WTC11 (cell line): Measurements from ENCODE around the gene TCEANC2. TPM values are rescaled to one million over a fixed set of nuclear protein-coding genes. Genes with fewer than 3 reads are reported as not detected.

Experiments used
- ATAC-seq: fragments of 200-7000 bp; cut with Tn5 transposase; 2 replicates; pipeline ENCODE4 v1.10.0; 2021; ENCODE audit warnings: mild to moderate bottlenecking, moderate library complexity
- CTCF ChIA-PET: fragments of 300-600 bp; sonication (Branson Sonifier 250); formaldehyde crosslinking; loops from one replicate; lab custom pipeline; 2021; ENCODE audit warnings: antibody characterized with exemption; lab: Charles Lee
- POLR2A ChIA-PET: fragments of 350-600 bp; sonication (Branson Sonifier 250); formaldehyde crosslinking; loops from one replicate; lab custom pipeline; 2021; ENCODE audit warnings: antibody characterized with exemption; lab: Charles Lee
- DNase-seq: peaks from one replicate; pipeline ENCODE4 v3.0.0; 2021; ENCODE audit warnings: low spot score
- H3K27ac Mint-ChIP-seq: 2 replicates; pipeline ENCODE4 v1.8.0; 2021; ENCODE audit warnings: mixed read lengths
- H3K27me3 Mint-ChIP-seq: 2 replicates; pipeline ENCODE4 v1.8.0; 2021; ENCODE audit warnings: low read depth, mild to moderate bottlenecking, moderate library complexity, mixed read lengths
- H3K36me3 Mint-ChIP-seq: 2 replicates; pipeline ENCODE4 v1.8.0; 2021; ENCODE audit warnings: mixed read lengths
- H3K4me1 Mint-ChIP-seq: 2 replicates; pipeline ENCODE4 v1.8.0; 2022; ENCODE audit warnings: mixed read lengths
- H3K4me3 Mint-ChIP-seq: 2 replicates; pipeline ENCODE4 v1.8.0; 2021; ENCODE audit warnings: mild to moderate bottlenecking, moderate library complexity, mixed read lengths
- H3K9me3 Mint-ChIP-seq: 2 replicates; pipeline ENCODE4 v1.8.0; 2021; ENCODE audit warnings: mixed read lengths
- CBFB ChIP-seq: sonication (generic); formaldehyde crosslinking; IDR thresholded peaks from 2 replicates; pipeline ENCODE4 v1.8.1; 2022; ENCODE audit warnings: mild to moderate bottlenecking, low read depth, missing genetic modification reagents
- E2F1 ChIP-seq: sonication (generic); formaldehyde crosslinking; IDR thresholded peaks from 2 replicates; pipeline ENCODE4 v1.8.0; 2022; ENCODE audit warnings: mild to moderate bottlenecking, missing genetic modification reagents
- E2F4 ChIP-seq: sonication (generic); formaldehyde crosslinking; IDR thresholded peaks from 2 replicates; pipeline ENCODE4 v1.8.1; 2022; ENCODE audit warnings: low read depth, mild to moderate bottlenecking, moderate library complexity, missing genetic modification reagents, borderline replicate concordance
- ETV6 ChIP-seq: sonication (generic); formaldehyde crosslinking; IDR thresholded peaks from 2 replicates; pipeline ENCODE4 v1.8.1; 2022; ENCODE audit warnings: mild to moderate bottlenecking, missing genetic modification reagents
- FOXJ3 ChIP-seq: sonication (generic); formaldehyde crosslinking; IDR thresholded peaks from 2 replicates; pipeline ENCODE4 v1.9.0; 2021; ENCODE audit warnings: missing genetic modification reagents, mild to moderate bottlenecking, borderline replicate concordance
- FOXP4 ChIP-seq: sonication (generic); formaldehyde crosslinking; IDR thresholded peaks from 2 replicates; pipeline ENCODE4 v1.8.0; 2022; ENCODE audit warnings: mild to moderate bottlenecking, missing genetic modification reagents
- MAX ChIP-seq: sonication (generic); formaldehyde crosslinking; IDR thresholded peaks from 2 replicates; pipeline ENCODE4 v1.8.0; 2022; ENCODE audit warnings: mild to moderate bottlenecking, missing genetic modification reagents
- RELA ChIP-seq: sonication (generic); formaldehyde crosslinking; IDR thresholded peaks from 2 replicates; pipeline ENCODE4 v1.8.1; 2022; ENCODE audit warnings: missing genetic modification reagents, mild to moderate bottlenecking, borderline replicate concordance
- SMAD4 ChIP-seq: sonication (generic); formaldehyde crosslinking; IDR thresholded peaks from 2 replicates; pipeline ENCODE4 v1.8.0; 2022; ENCODE audit warnings: mild to moderate bottlenecking, missing genetic modification reagents
- SP1 ChIP-seq: sonication (generic); formaldehyde crosslinking; conservative IDR thresholded peaks from 2 replicates; pipeline ENCODE4 v1.8.1; 2022; ENCODE audit warnings: missing genetic modification reagents
- TEAD1 ChIP-seq: sonication (generic); formaldehyde crosslinking; IDR thresholded peaks from 2 replicates; pipeline ENCODE4 v1.8.0; 2022; ENCODE audit warnings: mild to moderate bottlenecking, missing genetic modification reagents
- USF2 ChIP-seq: sonication (generic); formaldehyde crosslinking; IDR thresholded peaks from 2 replicates; pipeline ENCODE4 v1.8.1; 2023; ENCODE audit warnings: mild to moderate bottlenecking, missing genetic modification reagents, moderate library complexity
- ZNF121 ChIP-seq: sonication (generic); formaldehyde crosslinking; IDR thresholded peaks from 2 replicates; pipeline ENCODE4 v1.8.0; 2023; ENCODE audit warnings: missing genetic modification reagents
- ZNF138 ChIP-seq: sonication (generic); formaldehyde crosslinking; conservative IDR thresholded peaks from 2 replicates; pipeline ENCODE4 v1.8.1; 2022; ENCODE audit warnings: mild to moderate bottlenecking, moderate library complexity, missing genetic modification reagents
- ZNF263 ChIP-seq: sonication (generic); formaldehyde crosslinking; IDR thresholded peaks from 2 replicates; pipeline ENCODE4 v1.8.1; 2022; ENCODE audit warnings: low read depth, mild to moderate bottlenecking, moderate library complexity, missing genetic modification reagents
- ZNF396 ChIP-seq: fragments of 250-450 bp; sonication (Bioruptor Pico); IDR thresholded peaks from 2 replicates; pipeline ENCODE4 v1.8.0; 2021; ENCODE audit warnings: mild to moderate bottlenecking, moderate library complexity, borderline replicate concordance
- total RNA-seq: library from RNA; stranded (reverse); gene quantifications from 3 replicates; pipeline ENCODE4 v1.2.3, GENCODE V29; 2021

Gene TCEANC2
- total RNA-seq, 1 experiment from 2014 or later = 6.3 TPM

GRCh38 chr1:54122135-54122751, 68.8 kb downstream of the TCEANC2 start:
- TF ChIP-seq CBFB (0 out of 2 replicates have a peak, but pooled peaks have one; percentile 30), TEAD1 (CRISPR knock-in tag) (no peak)
- Mint-ChIP-seq H3K27ac (no peak overlapping the region), H3K9me3 (no peaks in the 10 kb centered on the region), H3K4me3 (peak overlapping the region; percentile 63), H3K27me3 (peaks cover 20% of the 10 kb centered on the region), H3K4me1 (peaks cover 29% of the 10 kb centered on the region), H3K36me3 (no peaks in the 10 kb centered on the region)
- DNase-seq = peak; percentile 36
- ChIA-PET CTCF (interaction anchor here (0.5 to 2.6 kb wide), 31 partner anchors 9 to 691 kb away, joined by 3 to 39 read pairs (median 5); partner anchors contain the start of genes ACOT11, CYB5RL, IFT25 and MRPL37), POLR2A (interaction anchor here (1.0 kb wide), 1 partner anchor 188 kb away, joined by 5 read pairs; no protein-coding TSS in a partner anchor)
- ATAC-seq = peak; percentile 9

- ChIA-PET POLR2A (interaction anchor here (1.1 kb wide), 1 partner anchor 13 kb away, joined by 3 read pairs; no protein-coding TSS in a partner anchor), CTCF (interaction anchor here (0.8 to 2.6 kb wide), 18 partner anchors 9 to 690 kb away, joined by 3 to 39 read pairs (median 5); partner anchors contain the start of genes ACOT11, CYB5RL and MRPL37)
- no peak for TF ChIP-seq E2F1 (CRISPR knock-in tag)
- no peak for TF ChIP-seq FOXP4
- no peak for TF ChIP-seq RELA (CRISPR knock-in tag)
- TF ChIP-seq ZNF263 (CRISPR knock-in tag) = no peak
- TF ChIP-seq MAX (CRISPR knock-in tag) = no peak
- no peak for TF ChIP-seq FOXJ3 (CRISPR knock-in tag)
- TF ChIP-seq E2F4 (CRISPR knock-in tag) = no peak
- no peak for TF ChIP-seq SP1 (CRISPR knock-in tag)
- no peak for TF ChIP-seq ZNF396 (CRISPR knock-in tag)
- no peak for TF ChIP-seq SMAD4 (CRISPR knock-in tag)
- TF ChIP-seq TEAD1 (CRISPR knock-in tag) = no peak
- TF ChIP-seq ETV6 (CRISPR knock-in tag) = no peak
- TF ChIP-seq ZNF121 (CRISPR knock-in tag) = no peak
- DNase-seq (no peak), ATAC-seq (no peak)
- no peak overlapping the region for H3K4me3 Mint-ChIP-seq
- H3K36me3 Mint-ChIP-seq = no peaks in the 10 kb centered on the region
- H3K9me3 Mint-ChIP-seq = peaks cover 4% of the 10 kb centered on the region; the same call in 1 of the 2 replicates
- peaks cover 20% of the 10 kb centered on the region for H3K27me3 Mint-ChIP-seq
- no peak overlapping the region for H3K27ac Mint-ChIP-seq
- H3K4me1 Mint-ChIP-seq = peaks cover 29% of the 10 kb centered on the region
These were observed 69.6 kb downstream of the TCEANC2 start for GRCh38 chr1:54122992-54123391.

- peak; percentile 50 for DNase-seq
- ATAC-seq = no peak
- no peak overlapping the region for H3K4me3 Mint-ChIP-seq
- peaks cover 20% of the 10 kb centered on the region for H3K27me3 Mint-ChIP-seq
- peaks cover 29% of the 10 kb centered on the region for H3K4me1 Mint-ChIP-seq
- POLR2A ChIA-PET = no interaction called here
- TF ChIP-seq ZNF396 (CRISPR knock-in tag) = no peak
- TF ChIP-seq ETV6 (CRISPR knock-in tag) = no peak
- peak; percentile 57 for TF ChIP-seq USF2 (CRISPR knock-in tag)
- TF ChIP-seq ZNF138 (CRISPR knock-in tag) = no peak
- CTCF ChIA-PET = interaction anchor here (0.6 to 1.6 kb wide), 8 partner anchors 10 to 366 kb away, joined by 3 to 14 read pairs (median 3); no protein-coding TSS in a partner anchor
- no peaks in the 10 kb centered on the region for H3K36me3 Mint-ChIP-seq
- peak overlapping the region; percentile 39; the same call in 1 of the 2 replicates for H3K27ac Mint-ChIP-seq
- peaks cover 4% of the 10 kb centered on the region; the same call in 1 of the 2 replicates for H3K9me3 Mint-ChIP-seq
These were observed 71.1 kb downstream of the TCEANC2 start for GRCh38 chr1:54124472-54124871.
